PC-3 (cell line): ENCODE measurements around the gene MCEMP1. TPM values are rescaled to one million over a fixed set of nuclear protein-coding genes. Genes with fewer than 3 reads are reported as not detected.

Source experiments
- ATAC-seq: fragments of 200-7000 bp; cut with Tn5 transposase; 2 replicates; pipeline ENCODE4 v1.9.1; 2020; ENCODE audit warnings: mild to moderate bottlenecking, moderate library complexity
- BruUV-seq: library from RNA; stranded (reverse); fragments of 400-500 nt; replicated peaks from 2 replicates; lab custom pipeline; 2021; lab: Mats Ljungman, UMichigan
- CTCF ChIA-PET: fragments of 300-600 bp; sonication (Branson Sonifier 250); formaldehyde crosslinking; loops from one replicate; lab custom pipeline; 2022; ENCODE audit warnings: antibody characterized with exemption; lab: Charles Lee
- POLR2A ChIA-PET: fragments of 300-600 bp; sonication (Branson Sonifier 250); formaldehyde crosslinking; loops from one replicate; lab custom pipeline; 2022; ENCODE audit warnings: antibody characterized with exemption; ENCODE audit not compliant: unreplicated experiment; lab: Charles Lee
- DNase-seq: peaks from one replicate; pipeline ENCODE4 v3.0.0-alpha.2; 2015
- H2AFZ ChIP-seq: fragments of 300-600 bp; sonication (generic); 2 replicates; pipeline ENCODE4 v1.6.0; 2016; ENCODE audit warnings: antibody characterized with exemption, low read length
- H3F3A ChIP-seq: fragments of 300-600 bp; sonication (generic); one replicate; pipeline ENCODE4 v1.6.0; 2017; ENCODE audit warnings: antibody characterized with exemption, low read length, control low read depth, mild to moderate bottlenecking; ENCODE audit not compliant: unreplicated experiment
- H3K27ac ChIP-seq: fragments of 300-600 bp; sonication (generic); 2 replicates; pipeline ENCODE4 v1.5.1; 2016; ENCODE audit warnings: mild to moderate bottlenecking, low read length
- H3K27me3 ChIP-seq: fragments of 300-600 bp; sonication (generic); 2 replicates; pipeline ENCODE4 v1.6.1; 2016; ENCODE audit warnings: low read length, mixed read lengths
- H3K36me3 ChIP-seq: fragments of 300-600 bp; sonication (generic); 2 replicates; pipeline ENCODE4 v1.6.1; 2016; ENCODE audit warnings: low read depth, mixed run types, low read length, mixed read lengths
- H3K4me1 ChIP-seq: fragments of 300-600 bp; sonication (generic); 2 replicates; pipeline ENCODE4 v1.5.1; 2016; ENCODE audit warnings: low read length; ENCODE audit not compliant: insufficient read depth
- H3K4me2 ChIP-seq: fragments of 300-600 bp; sonication (generic); 2 replicates; pipeline ENCODE4 v1.6.0; 2016; ENCODE audit warnings: low read length
- H3K4me3 ChIP-seq: fragments of 300-600 bp; sonication (generic); 2 replicates; pipeline ENCODE4 v1.5.1; 2016; ENCODE audit warnings: mild to moderate bottlenecking, low read length, mixed read lengths
- H3K79me2 ChIP-seq: fragments of 300-600 bp; sonication (generic); 2 replicates; pipeline ENCODE4 v1.6.1; 2017; ENCODE audit warnings: low read length, mixed read lengths
- H3K9ac ChIP-seq: fragments of 300-600 bp; sonication (generic); 2 replicates; pipeline ENCODE4 v1.6.0; 2016; ENCODE audit warnings: mild to moderate bottlenecking, low read length
- H3K9me2 ChIP-seq: fragments of 300-600 bp; sonication (generic); replicated peaks from 2 replicates; pipeline ENCODE4 v1.6.1; 2016; ENCODE audit warnings: mixed run types, low read length, mixed read lengths
- H3K9me3 ChIP-seq: fragments of 300-600 bp; sonication (generic); 2 replicates; pipeline ENCODE4 v1.6.1; 2016; ENCODE audit warnings: low read length, mixed read lengths
- H4K20me1 ChIP-seq: fragments of 300-600 bp; sonication (generic); 2 replicates; pipeline ENCODE4 v1.6.1; 2016; ENCODE audit warnings: low read length, mixed read lengths
- CTCF ChIP-seq: fragments of 300-600 bp; sonication (generic); conservative IDR thresholded peaks from 2 replicates; pipeline ENCODE4 v1.5.1; 2017; ENCODE audit warnings: antibody characterized with exemption, low read depth, mild to moderate bottlenecking, low read length
- EZH2 ChIP-seq: fragments of 300-600 bp; sonication (generic); IDR thresholded peaks from one replicate; pipeline ENCODE4 v1.6.1; 2017; ENCODE audit warnings: antibody characterized with exemption, mild to moderate bottlenecking, low read length; ENCODE audit not compliant: unreplicated experiment
- EZH2phosphoT487 ChIP-seq: fragments of 300-600 bp; sonication (generic); IDR thresholded peaks from 2 replicates; pipeline ENCODE4 v1.6.1; 2018; ENCODE audit warnings: mild to moderate bottlenecking, antibody characterized with exemption, low read length, borderline replicate concordance
- intact Hi-C: fragments of 100-400 bp; cut with micrococcal nuclease; formaldehyde crosslinking; loops from 2 replicates; pipeline ENCODE4 v1.9.0; 2023
- total RNA-seq: library from RNA; depleted of rRNA; stranded (reverse); fragments of >200 nt; gene quantifications from 2 replicates; pipeline ENCODE4 v1.2.3, GENCODE V29; 2014

The MCEMP1 gene
- total RNA-seq, 1 experiment from 2014 or later, result not detected

GRCh38 chr19:7677669-7678311 lies 900 bp downstream of the MCEMP1 start:
- no peak overlapping the region for H3K27ac ChIP-seq
- H3K4me3 ChIP-seq, result no peak overlapping the region
- no TSS peak for BruUV-seq
- H3K9me2 ChIP-seq, result no peaks in the 10 kb centered on the region
- H3K4me2 ChIP-seq, result no peak overlapping the region
- peaks cover 20% of the 10 kb centered on the region for H3K79me2 ChIP-seq
- ChIA-PET CTCF (interaction anchor here (0.6 kb wide), 1 partner anchor 280 kb away, joined by 3 read pairs; no protein-coding TSS in a partner anchor), POLR2A (interaction anchor here (0.6 kb wide), 1 partner anchor 327 kb away, joined by 3 read pairs; no protein-coding TSS in a partner anchor)
- DNase-seq (no peak), ATAC-seq (no peak)
- TF ChIP-seq EZH2phosphoT487, result no peak
- no peak for TF ChIP-seq CTCF
- TF ChIP-seq EZH2, result no peak
- no peak overlapping the region for H2AFZ ChIP-seq
- no peaks in the 10 kb centered on the region for H3K27me3 ChIP-seq
- H3K9ac ChIP-seq, result no peak overlapping the region
- H4K20me1 ChIP-seq, result no peaks in the 10 kb centered on the region
- H3K9me3 ChIP-seq, result no peaks in the 10 kb centered on the region
- intact Hi-C loops, result no loop called here
- H3K36me3 ChIP-seq, result 0 out of 2 replicates have a peak, but pooled peaks cover 8% of the 10 kb centered on the region
- peaks cover 25% of the 10 kb centered on the region; the same call in 1 of the 2 replicates for H3K4me1 ChIP-seq
- no peaks in the 10 kb centered on the region for H3F3A ChIP-seq

GRCh38 chr19:7678971-7679751 lies 2.3 kb downstream of the MCEMP1 start:
- Histone ChIP-seq H3K9ac (no peak overlapping the region), H3K4me1 (peaks cover 25% of the 10 kb centered on the region; the same call in 1 of the 2 replicates), H3K4me3 (no peak overlapping the region), H3K79me2 (peaks cover 20% of the 10 kb centered on the region), H4K20me1 (no peaks in the 10 kb centered on the region), H3K4me2 (peak overlapping the region; percentile 67), H3K36me3 (0 out of 2 replicates have a peak, but pooled peaks cover 10% of the 10 kb centered on the region), H3K9me2 (no peaks in the 10 kb centered on the region), H3K27me3 (no peaks in the 10 kb centered on the region), H3F3A (no peaks in the 10 kb centered on the region), H2AFZ (peak overlapping the region; percentile 44), H3K9me3 (no peaks in the 10 kb centered on the region), H3K27ac (no peak overlapping the region)
- TF ChIP-seq EZH2phosphoT487, result no peak
- TF ChIP-seq CTCF, result peak; percentile 57
- no peak for TF ChIP-seq EZH2
- ATAC-seq, result peak; percentile 52
- POLR2A ChIA-PET, result no interaction called here
- peak; percentile 55 for DNase-seq
- BruUV-seq, result no TSS peak
- intact Hi-C loops, result loop anchor here (1.0 kb wide), 1 partner anchor 111 kb away; no protein-coding TSS in a partner anchor
- CTCF ChIA-PET, result no interaction called here
